Aorta (tissue), 5 donors: ENCODE results near the gene SUPT20HL1. TPM values are rescaled to one million over a fixed set of nuclear protein-coding genes. Genes with fewer than 3 reads are reported as not detected.

Experiments used
- ATAC-seq: fragments of 200-7000 bp; cut with Tn5 transposase; one replicate; pipeline ENCODE4 v1.9.1; 2022; ENCODE audit warnings: moderate library complexity; ENCODE audit not compliant: low FRiP score
- DNase-seq, 2 donors: peaks; one replicate each; pipeline ENCODE4 v3.0.0-alpha.2; 2020
- H3K27ac ChIP-seq, 2 donors: one replicate each; pipeline ENCODE4 v1.5.1; 2013; ENCODE audit warnings: low read length in 2 of 2, mild to moderate bottlenecking in 2 of 2, moderate library complexity in 2 of 2, control low read depth in 1 of 2, inconsistent platforms in 1 of 2, low read depth in 1 of 2
- H3K27me3 ChIP-seq, 2 donors: one replicate each; pipeline ENCODE4 v1.6.1; 2013; ENCODE audit warnings: control low read depth in 1 of 2, low read length in 1 of 2, mild to moderate bottlenecking in 1 of 2, moderate library complexity in 1 of 2; ENCODE audit not compliant: insufficient read depth in 2 of 2, control insufficient read depth in 1 of 2
- H3K36me3 ChIP-seq, 2 donors: one replicate each; pipeline ENCODE4 v1.6.1; 2013; ENCODE audit warnings: control low read depth in 1 of 2, low read length in 1 of 2, mild to moderate bottlenecking in 1 of 2; ENCODE audit not compliant: insufficient read depth in 2 of 2, control insufficient read depth in 1 of 2
- H3K4me1 ChIP-seq, 2 donors: one replicate each; pipeline ENCODE4 v1.6.1; 2013; ENCODE audit warnings: low read length in 2 of 2, control low read depth in 1 of 2, mild to moderate bottlenecking in 1 of 2, moderate library complexity in 1 of 2; ENCODE audit not compliant: insufficient read depth in 2 of 2, control insufficient read depth in 1 of 2
- H3K4me3 ChIP-seq, 2 donors: one replicate each; pipeline ENCODE4 v1.5.1; 2013; ENCODE audit warnings: low read length in 2 of 2, control low read depth in 1 of 2, mild to moderate bottlenecking in 1 of 2
- H3K9me3 ChIP-seq: one replicate; pipeline ENCODE4 v1.6.1; 2013; ENCODE audit warnings: mild to moderate bottlenecking, low read length; ENCODE audit not compliant: control insufficient read depth
- WGBS, 2 donors: extraction: QIAGEN DNeasy Blood & Tissue Kit; methylation state at CpG; one replicate each; pipeline ENCODE4 v1.1.7; 2013; 5-methylcytosine and 5-hydroxymethylcytosine counted together
- intact Hi-C, 2 donors: fragments of 100-400 bp; cut with DNase I; formaldehyde crosslinking; loops; one replicate each; pipeline versions ENCODE4 v1.14.2 to v1.15.0; 2022
- polyA plus RNA-seq, 2 donors: library from polyadenylated mRNA; stranded (reverse); fragments of 200-250 nt; gene quantifications; one replicate each; pipeline ENCODE4 v1.2.3, GENCODE V29; 2013
- total RNA-seq, 2 donors: library from RNA; stranded (reverse); fragmentation: NEBNext Ultra II Directional; extraction: Animal tissue kit (Norgen Biotek cat#: 25700); gene quantifications; one replicate each; pipeline ENCODE4 v1.2.1, GENCODE V29; 2021
- donor health status: healthy with polysubstance abuse.
- donor health status: Bipolar disorder and iron deficiency.
- donor health status: DM: no; HTN: no; CAD: no.
- donor health status: DM: no; HTN: no; CAD: no.
- donor health status: DM: yes; HTN: yes; CAD: no.

Gene SUPT20HL1
- total and polyA plus RNA-seq, 4 donors = 0.15 TPM; not detected in 3

DNA sequence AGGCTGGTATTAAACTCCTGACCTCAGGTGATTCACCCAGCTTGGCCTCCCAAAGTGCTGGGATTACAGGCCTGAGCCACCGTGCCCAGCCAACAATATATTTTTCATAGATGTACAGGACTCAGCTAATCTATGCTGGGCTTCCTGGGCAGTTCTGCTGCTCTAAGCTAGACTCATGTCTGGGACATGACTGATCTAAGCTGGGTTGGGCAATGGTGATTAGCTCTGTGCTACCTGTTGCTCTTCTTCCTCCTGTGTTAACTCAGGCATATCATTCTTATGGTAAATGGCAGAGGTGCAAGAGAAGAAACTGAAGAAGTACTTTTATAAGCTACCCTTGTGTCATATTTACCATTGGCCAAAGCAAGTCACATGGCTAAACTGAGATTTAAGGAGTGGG lies 35.2 kb upstream of the SUPT20HL1 start:
- intact Hi-C loops = no loop called here

DNA sequence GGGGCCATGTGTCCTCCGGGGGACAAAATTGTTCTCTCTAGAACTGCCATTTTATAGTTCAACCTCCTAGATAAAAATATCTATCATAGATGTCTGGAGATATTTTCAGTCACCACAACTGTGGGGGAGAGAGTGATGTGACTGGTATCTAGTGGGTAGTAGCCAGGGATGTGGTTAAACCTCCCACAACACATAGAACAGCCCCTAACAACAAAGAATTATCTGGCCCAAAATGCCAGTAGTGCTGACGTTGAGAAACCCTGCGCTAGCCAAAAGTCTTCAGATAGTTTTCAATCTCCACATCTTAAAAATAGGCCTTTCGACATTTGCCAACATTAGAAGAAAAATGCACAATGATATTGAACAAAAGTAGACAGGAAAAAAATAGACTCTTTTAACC lies 27.6 kb upstream of the SUPT20HL1 start:
- Histone ChIP-seq H3K27ac (no peak overlapping the region), H3K4me3 (no peak overlapping the region), H3K36me3 (no peaks in the 10 kb centered on the region), H3K4me1 (no peaks in the 10 kb centered on the region), H3K9me3 (no peaks in the 10 kb centered on the region), H3K27me3 (no peaks in the 10 kb centered on the region)
- WGBS, 2 donors = 7 to 36% methylated on average over 4 of the region's 4 CpGs
- ATAC-seq = no peak
- intact Hi-C loops = no loop called here
- no peak for DNase-seq

More for the DNA sequence above, 35.2 kb upstream of the SUPT20HL1 start:
- no peaks in the 10 kb centered on the region for H3K36me3 ChIP-seq
- no peak overlapping the region for H3K27ac ChIP-seq
- no peaks in the 10 kb centered on the region for H3K9me3 ChIP-seq
- DNase-seq (no peak), ATAC-seq (no peak)
- H3K4me1 ChIP-seq = no peaks in the 10 kb centered on the region
- 86 to 94% methylated on average over 1 of the region's 1 CpG for WGBS, 2 donors
- H3K4me3 ChIP-seq = no peak overlapping the region
- no peaks in the 10 kb centered on the region for H3K27me3 ChIP-seq

DNA sequence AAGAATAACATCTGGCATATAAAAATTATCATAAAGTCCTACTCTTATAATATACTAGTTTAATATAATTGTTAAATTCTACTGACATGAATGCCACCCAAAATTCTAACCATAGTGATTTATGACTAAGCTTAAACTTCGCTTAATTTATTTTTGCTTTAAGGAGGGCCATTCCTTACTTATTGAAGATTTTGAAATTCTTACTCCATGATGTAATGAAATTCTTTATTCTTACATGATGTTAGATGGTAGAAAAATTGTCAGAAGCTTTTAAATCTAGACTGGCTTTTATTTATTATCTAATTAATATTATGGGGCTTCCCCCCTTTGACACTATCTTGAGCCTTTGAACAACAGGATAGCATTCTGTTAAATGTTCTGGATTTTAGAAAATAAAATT lies 27.1 kb upstream of the SUPT20HL1 start:
- 24 to 38% methylated on average over 1 of the region's 1 CpG for WGBS, 2 donors
- Histone ChIP-seq H3K27me3 (no peaks in the 10 kb centered on the region), H3K9me3 (no peaks in the 10 kb centered on the region), H3K36me3 (no peaks in the 10 kb centered on the region), H3K27ac (no peak overlapping the region), H3K4me3 (no peak overlapping the region), H3K4me1 (no peaks in the 10 kb centered on the region)
- no peak for DNase-seq
- ATAC-seq = no peak
- intact Hi-C loops = no loop called here

DNA sequence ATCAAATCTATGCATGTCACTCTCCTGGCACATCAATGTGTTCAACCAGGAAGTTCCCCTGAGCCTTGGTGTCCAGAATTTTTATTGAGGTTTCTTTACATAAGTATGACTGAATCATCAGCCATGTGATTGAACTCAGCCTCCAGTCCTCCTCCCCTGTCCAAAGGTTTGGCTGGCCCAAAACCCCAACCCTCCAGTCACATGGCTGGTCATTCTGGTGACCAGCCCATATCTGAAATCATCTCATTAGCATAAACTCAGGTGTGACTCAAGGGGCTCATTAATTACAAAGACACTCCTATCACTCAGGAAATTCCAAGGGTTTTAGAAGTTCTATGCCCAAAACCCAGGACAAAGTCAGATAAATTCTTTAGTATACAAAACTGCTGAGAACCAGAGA lies 26.0 kb upstream of the SUPT20HL1 start:
- ATAC-seq = no peak
- Histone ChIP-seq H3K9me3 (no peaks in the 10 kb centered on the region), H3K27me3 (no peaks in the 10 kb centered on the region), H3K4me1 (no peaks in the 10 kb centered on the region), H3K4me3 (no peak overlapping the region), H3K27ac (no peak overlapping the region), H3K36me3 (no peaks in the 10 kb centered on the region)
- no peak for DNase-seq
- intact Hi-C loops = no loop called here

DNA sequence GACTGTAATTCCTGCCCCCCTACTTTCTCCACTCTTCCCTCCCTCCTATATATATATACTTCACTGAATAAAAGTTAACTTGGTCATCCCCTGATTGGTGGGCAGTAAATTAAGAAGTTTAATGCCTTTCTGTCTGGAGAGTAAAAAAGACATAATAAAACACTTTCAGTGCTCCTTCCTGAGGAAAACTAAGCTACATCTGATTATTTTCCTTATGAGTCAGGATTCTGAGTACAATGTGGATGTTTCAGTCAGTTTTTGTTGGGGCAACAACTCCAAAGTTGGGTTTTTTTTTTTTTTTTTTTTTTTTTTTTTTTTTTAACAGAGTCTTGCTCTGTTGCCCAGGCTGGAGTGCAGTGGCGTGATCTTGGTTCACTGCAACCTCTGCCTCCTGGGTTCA lies 24.6 kb upstream of the SUPT20HL1 start:
- Histone ChIP-seq H3K9me3 (no peaks in the 10 kb centered on the region), H3K4me1 (no peaks in the 10 kb centered on the region), H3K4me3 (no peak overlapping the region), H3K36me3 (no peaks in the 10 kb centered on the region), H3K27me3 (no peaks in the 10 kb centered on the region), H3K27ac (no peak overlapping the region)
- no peak for DNase-seq
- no peak for ATAC-seq
- intact Hi-C loops = no loop called here
- 29 to 64% methylated on average over 1 of the region's 1 CpG for WGBS, 2 donors

DNA sequence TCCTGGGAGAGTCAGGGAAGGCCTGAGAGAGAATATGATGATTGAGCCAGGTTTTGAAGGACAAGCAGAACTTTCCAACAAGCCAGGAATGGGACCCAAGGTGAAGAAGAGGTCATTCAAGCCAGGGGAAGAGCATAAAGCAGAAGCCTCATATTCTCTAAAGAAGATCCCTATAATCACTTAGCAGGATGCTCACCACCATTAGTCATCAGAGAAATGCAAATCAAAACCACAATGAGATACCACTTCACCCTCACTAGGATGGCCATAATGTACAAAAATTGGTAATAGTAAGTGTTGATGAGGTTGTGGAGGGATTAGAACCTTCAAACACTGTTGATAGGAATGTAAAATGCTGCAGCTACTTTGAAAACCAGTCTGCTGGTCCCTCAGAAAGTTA lies 20.5 kb upstream of the SUPT20HL1 start:
- H3K4me3 ChIP-seq = no peak overlapping the region
- no peaks in the 10 kb centered on the region for H3K4me1 ChIP-seq
- DNase-seq = no peak
- no peaks in the 10 kb centered on the region for H3K36me3 ChIP-seq
- no peak overlapping the region for H3K27ac ChIP-seq
- H3K9me3 ChIP-seq = no peaks in the 10 kb centered on the region
- intact Hi-C loops = no loop called here
- no peaks in the 10 kb centered on the region for H3K27me3 ChIP-seq
- ATAC-seq = no peak

DNA sequence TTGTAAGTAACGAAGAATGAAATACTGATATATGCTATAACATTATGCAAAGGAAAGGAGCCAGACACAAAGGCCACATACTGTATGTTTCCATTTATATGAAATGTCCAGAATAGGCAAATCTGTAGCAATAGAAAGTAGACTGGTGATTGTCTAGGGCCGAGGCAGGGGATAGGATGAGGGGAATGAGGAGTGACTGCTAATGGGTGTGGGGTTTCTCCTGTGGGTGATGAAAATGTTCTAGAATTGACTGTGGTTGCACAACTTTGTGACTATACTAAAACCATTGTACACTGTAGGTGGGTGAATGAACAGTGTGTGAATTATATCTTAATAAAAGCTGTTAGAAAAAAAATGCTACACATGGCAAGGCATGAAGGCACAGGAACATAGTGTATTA lies 19.9 kb upstream of the SUPT20HL1 start:
- no peaks in the 10 kb centered on the region for H3K27me3 ChIP-seq
- ATAC-seq (no peak), DNase-seq (no peak)
- no peaks in the 10 kb centered on the region for H3K4me1 ChIP-seq
- no peak overlapping the region for H3K4me3 ChIP-seq
- no peak overlapping the region for H3K27ac ChIP-seq
- H3K36me3 ChIP-seq = no peaks in the 10 kb centered on the region
- H3K9me3 ChIP-seq = no peaks in the 10 kb centered on the region
- WGBS, 2 donors = 82 to 93% methylated on average over 2 of the region's 2 CpGs
- intact Hi-C loops = no loop called here

DNA sequence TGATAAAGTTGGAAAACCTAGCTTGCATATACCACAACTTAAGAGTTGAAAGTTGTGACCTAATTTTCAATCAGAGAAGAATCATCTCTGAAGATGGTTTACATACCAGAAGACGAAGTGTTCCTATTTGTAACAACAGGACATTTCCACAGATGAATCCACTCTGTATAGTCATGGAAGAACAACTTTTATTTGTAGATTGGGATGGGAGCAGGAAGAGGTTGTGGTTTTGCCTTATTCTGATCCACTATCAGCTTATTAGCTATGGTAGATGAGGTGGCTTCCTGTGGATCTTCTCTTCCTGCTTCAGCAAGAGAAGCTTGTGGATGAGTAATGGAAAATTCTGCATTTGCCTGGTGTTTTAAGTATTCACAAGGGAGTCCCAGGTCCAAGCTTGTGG lies 18.6 kb upstream of the SUPT20HL1 start:
- intact Hi-C loops = no loop called here
- Histone ChIP-seq H3K36me3 (no peaks in the 10 kb centered on the region), H3K27me3 (no peaks in the 10 kb centered on the region), H3K4me1 (no peaks in the 10 kb centered on the region), H3K4me3 (no peak overlapping the region), H3K27ac (no peak overlapping the region), H3K9me3 (no peaks in the 10 kb centered on the region)
- 64 to 90% methylated on average over 1 of the region's 1 CpG for WGBS, 2 donors
- ATAC-seq = no peak
- DNase-seq = no peak

DNA sequence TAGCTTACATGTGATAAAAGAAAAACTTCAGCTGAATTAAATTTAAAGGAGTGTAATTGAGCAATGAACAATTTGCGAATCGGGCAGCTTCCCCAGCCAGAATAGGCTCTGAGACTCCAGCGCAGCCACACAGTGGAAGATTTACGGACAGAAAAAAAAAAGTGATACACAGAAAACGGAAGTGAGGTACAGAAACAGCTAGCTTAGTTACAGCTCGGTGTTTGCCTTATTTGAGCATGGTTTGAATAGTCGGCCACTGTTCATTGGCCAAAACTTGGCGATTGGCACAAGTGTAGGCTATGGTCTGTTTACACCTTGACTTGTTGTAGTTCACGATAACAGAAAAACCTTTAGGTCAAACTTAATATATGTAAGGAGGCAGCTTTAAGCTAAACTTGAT lies 16.7 kb upstream of the SUPT20HL1 start:
- Histone ChIP-seq H3K4me1 (no peaks in the 10 kb centered on the region), H3K27me3 (no peaks in the 10 kb centered on the region), H3K4me3 (no peak overlapping the region), H3K9me3 (no peaks in the 10 kb centered on the region), H3K36me3 (no peaks in the 10 kb centered on the region), H3K27ac (no peak overlapping the region)
- ATAC-seq (no peak), DNase-seq (no peak)
- 66 to 74% methylated on average over 9 of the region's 9 CpGs for WGBS, 2 donors
- intact Hi-C loops = no loop called here
